ENCODE results near the gene PCCA. TPM values are rescaled to one million over a fixed set of nuclear protein-coding genes. Genes with fewer than 3 reads are reported as not detected.

The PCCA gene
- total and polyA plus RNA-seq, 2 donors (not counting 3 experiments of a cell fraction or from before 2014, with no cell fraction given): 5.7 to 20.2 TPM

GRCh38 chr13:100506154-100506553, 417.3 kb downstream of the PCCA start:
- Histone ChIP-seq H3K9me3 (replicated peaks; ENCODE audit: control insufficient read depth, insufficient read depth, low read length) (no peaks in the 10 kb centered on the region), H3K4me3 (replicated peaks in 1 of 3; ENCODE audit: insufficient read depth in 1 of 3, low read depth in 1 of 3, low read length in 3 of 3) (no peak overlapping the region), H3K9ac (replicated peaks; ENCODE audit: extremely low read depth, insufficient read depth, low read length) (no peak overlapping the region), H4K20me1 (replicated peaks; ENCODE audit: control insufficient read depth, extremely low read depth, insufficient read depth, low read length) (no peaks in the 10 kb centered on the region), H3K36me3 (ENCODE audit: control insufficient read depth in 2 of 2, extremely low read depth in 1 of 2, insufficient read depth in 2 of 2, low read length in 2 of 2) (no peaks in the 10 kb centered on the region), H2AFZ (ENCODE audit: low read depth, low read length) (no peak overlapping the region), H3K4me2 (ENCODE audit: insufficient read depth, low read length) (peak overlapping the region; percentile 45), H3K27me3 (ENCODE audit: control insufficient read depth in 2 of 2, insufficient read depth in 2 of 2, low read length in 2 of 2) (no peaks in the 10 kb centered on the region), H3K27ac (ENCODE audit: insufficient read depth, low read depth, low read length) (no peak overlapping the region), H3K9me1 (replicated peaks; ENCODE audit: control insufficient read depth, extremely low read depth, insufficient read depth, low read length) (no peaks in the 10 kb centered on the region), H3K79me2 (ENCODE audit: control insufficient read depth, insufficient read depth, low read length) (no peaks in the 10 kb centered on the region), H3K4me1 (ENCODE audit: control insufficient read depth, extremely low read depth, insufficient read depth, low read length) (peaks cover 9% of the 10 kb centered on the region)
- DNase-seq (ENCODE audit: low read depth, low spot score) (no peak), FAIRE-seq (no peak)
- CTCF ChIA-PET: no interaction called here
- intact Hi-C loops (cut with micrococcal nuclease) (no loop called here), dilution Hi-C loops (cut with MboI; ENCODE audit: extremely low pct_ligation_motif_present, low sequenced_read_pairs) (no loop called here)
- no TSS peak for BruUV-seq (replicated peaks)
- no peak for TF ChIP-seq JUN (IDR thresholded peaks at IDR 0.05; ENCODE audit: borderline replicate concordance, insufficient read depth, insufficient read length, low read depth)
- no peak for TF ChIP-seq CTCF (IDR thresholded peaks at IDR 0.05; ENCODE audit: extremely low read depth in 1 of 2, insufficient read depth in 1 of 2, low read depth in 1 of 2, low read length in 2 of 2)
- no peak for TF ChIP-seq MAX (IDR thresholded peaks at IDR 0.05; ENCODE audit: insufficient read depth, insufficient read length)
- no peak for TF ChIP-seq EZH2 (IDR thresholded peaks at IDR 0.05; ENCODE audit: borderline replicate concordance, low read depth, low read length, severe bottlenecking)
- TF ChIP-seq MYC (IDR thresholded peaks at IDR 0.05; ENCODE audit: low read depth, low read length): no peak
- TF ChIP-seq FOS (IDR thresholded peaks at IDR 0.05; ENCODE audit: borderline replicate concordance, insufficient read depth, low read length): no peak
- no peak for TF ChIP-seq POLR2AphosphoS5 (IDR thresholded peaks at IDR 0.05; ENCODE audit: insufficient read depth, low read depth, low read length)
- TF ChIP-seq GATA2 (IDR thresholded peaks at IDR 0.05; ENCODE audit: insufficient read depth, insufficient read length, low read depth, low read length): no peak
- no peak for TF ChIP-seq POLR2A (IDR thresholded peaks at IDR 0.05; ENCODE audit: low read depth, low read length)
- POLR2A ChIA-PET: no interaction called here
